Effector memory CD8-positive, alpha-beta T cell (primary cell): ENCODE measurements around the gene ACTR10.

Experiments
- ATAC-seq: fragments of 150-1000 bp; cut with Tn5 transposase; replicated peaks from 2 replicates; pipeline ENCODE4 v1.10.0; 2021; ENCODE audit warnings: mild to moderate bottlenecking, moderate library complexity
- DNase-seq, 3 experiments: peaks; one replicate each; pipeline ENCODE4 v3.0.0; 2021
- H3K27ac Mint-ChIP-seq, 2 donors: one replicate each; pipeline ENCODE4 v1.8.0; 2022; ENCODE audit warnings: mild to moderate bottlenecking in 2 of 2, mixed read lengths in 2 of 2, moderate library complexity in 2 of 2
- H3K27me3 Mint-ChIP-seq, 2 donors: one replicate each; pipeline ENCODE4 v1.8.0; 2022; ENCODE audit warnings: mixed read lengths in 2 of 2
- H3K36me3 Mint-ChIP-seq: one replicate; pipeline ENCODE4 v1.8.0; 2022; ENCODE audit warnings: mild to moderate bottlenecking, moderate library complexity, mixed read lengths; ENCODE audit not compliant: insufficient read depth
- H3K4me1 Mint-ChIP-seq, 2 donors: one replicate each; pipeline ENCODE4 v1.8.0; 2022; ENCODE audit warnings: low read depth in 2 of 2, mixed read lengths in 2 of 2
- H3K4me3 Mint-ChIP-seq, 2 donors: one replicate each; pipeline ENCODE4 v1.8.0; 2022; ENCODE audit warnings: mild to moderate bottlenecking in 2 of 2, mixed read lengths in 2 of 2, moderate library complexity in 2 of 2
- H3K9me3 Mint-ChIP-seq, 2 donors: one replicate each; pipeline ENCODE4 v1.8.0; 2022; ENCODE audit warnings: mixed read lengths in 2 of 2

The ACTR10 gene

GRCh38 chr14:58191763-58192601 lies 8.0 kb upstream of the ACTR10 start:
- DNase-seq = no peak
- no peak overlapping the region for H3K4me3 Mint-ChIP-seq
- peaks cover under 1% of the 10 kb centered on the region for H3K36me3 Mint-ChIP-seq
- no peak overlapping the region for H3K27ac Mint-ChIP-seq
- peaks cover 0 to 2% of the 10 kb centered on the region in 2 donors for H3K4me1 Mint-ChIP-seq
- no peaks in the 10 kb centered on the region for H3K9me3 Mint-ChIP-seq
- peaks cover 0 to 5% of the 10 kb centered on the region in 2 donors for H3K27me3 Mint-ChIP-seq
- no peak for ATAC-seq

GRCh38 chr14:58193542-58193941 lies 6.4 kb upstream of the ACTR10 start:
- DNase-seq = no peak

GRCh38 chr14:58196198-58196597 lies 3.8 kb upstream of the ACTR10 start:
- peak overlapping the region in 1 of 2 donors; percentile 29 for H3K27ac Mint-ChIP-seq
- H3K4me3 Mint-ChIP-seq = no peak overlapping the region
- H3K9me3 Mint-ChIP-seq = no peaks in the 10 kb centered on the region
- H3K4me1 Mint-ChIP-seq = peaks cover 29 to 31% of the 10 kb centered on the region in 2 donors
- DNase-seq (no peak), ATAC-seq (no peak)
- H3K36me3 Mint-ChIP-seq = peaks cover 31% of the 10 kb centered on the region
- no peaks in the 10 kb centered on the region for H3K27me3 Mint-ChIP-seq

More at GRCh38 chr14:58193542-58193941, 6.4 kb upstream of the ACTR10 start:
- peaks cover 11 to 12% of the 10 kb centered on the region in 2 donors for H3K4me1 Mint-ChIP-seq
- H3K4me3 Mint-ChIP-seq = no peak overlapping the region
- H3K9me3 Mint-ChIP-seq = no peaks in the 10 kb centered on the region
- peaks cover 14% of the 10 kb centered on the region for H3K36me3 Mint-ChIP-seq
- ATAC-seq = no peak
- H3K27me3 Mint-ChIP-seq = peaks cover 0 to 5% of the 10 kb centered on the region in 2 donors
- no peak overlapping the region for H3K27ac Mint-ChIP-seq

GRCh38 chr14:58198086-58198485 lies 1.9 kb upstream of the ACTR10 start:
- H3K27ac Mint-ChIP-seq = peak overlapping the region; percentile 29 to 72
- ATAC-seq = peak; percentile 29
- H3K4me1 Mint-ChIP-seq = peaks cover 33 to 37% of the 10 kb centered on the region in 2 donors
- no peaks in the 10 kb centered on the region for H3K27me3 Mint-ChIP-seq
- DNase-seq = peak; percentile 7 to 17 (median 12)
- peak overlapping the region; percentile 63 to 95 for H3K4me3 Mint-ChIP-seq
- peaks cover 35% of the 10 kb centered on the region for H3K36me3 Mint-ChIP-seq
- no peaks in the 10 kb centered on the region for H3K9me3 Mint-ChIP-seq

GRCh38 chr14:58200480-58200841 lies 512 bp downstream of the ACTR10 start:
- DNase-seq (no peak), ATAC-seq (peak; percentile 4)
- Mint-ChIP-seq H3K4me3 (peak overlapping the region; percentile 95 to 96), H3K36me3 (peaks cover 51% of the 10 kb centered on the region), H3K27ac (peak overlapping the region; percentile 98 to 99), H3K9me3 (no peaks in the 10 kb centered on the region), H3K27me3 (no peaks in the 10 kb centered on the region), H3K4me1 (peaks cover 33 to 37% of the 10 kb centered on the region in 2 donors)

- peak overlapping the region; percentile 98 to 99 for H3K27ac Mint-ChIP-seq
- H3K4me3 Mint-ChIP-seq = peak overlapping the region; percentile 95 to 96
- H3K36me3 Mint-ChIP-seq = peaks cover 52% of the 10 kb centered on the region
- ATAC-seq (no peak), DNase-seq (no peak)
- peaks cover 33 to 37% of the 10 kb centered on the region in 2 donors for H3K4me1 Mint-ChIP-seq
- H3K9me3 Mint-ChIP-seq = no peaks in the 10 kb centered on the region
- H3K27me3 Mint-ChIP-seq = no peaks in the 10 kb centered on the region
Observed at GRCh38 chr14:58200846-58201245, 897 bp downstream of the ACTR10 start.

GRCh38 chr14:58213176-58213575 lies 13.2 kb downstream of the ACTR10 start:
- Mint-ChIP-seq H3K36me3 (peaks cover 81% of the 10 kb centered on the region), H3K4me3 (no peak overlapping the region), H3K9me3 (no peaks in the 10 kb centered on the region), H3K27me3 (no peaks in the 10 kb centered on the region), H3K4me1 (no peaks in the 10 kb centered on the region), H3K27ac (no peak overlapping the region)
- no peak for ATAC-seq
- DNase-seq = no peak

- ATAC-seq (no peak), DNase-seq (no peak)
- no peak overlapping the region for H3K27ac Mint-ChIP-seq
- H3K9me3 Mint-ChIP-seq = no peaks in the 10 kb centered on the region
- H3K4me3 Mint-ChIP-seq = no peak overlapping the region
- peaks cover 71% of the 10 kb centered on the region for H3K36me3 Mint-ChIP-seq
- no peaks in the 10 kb centered on the region for H3K27me3 Mint-ChIP-seq
- no peaks in the 10 kb centered on the region for H3K4me1 Mint-ChIP-seq
Observed at GRCh38 chr14:58215191-58215914, 15.4 kb downstream of the ACTR10 start.

GRCh38 chr14:58216544-58216943 lies 16.6 kb downstream of the ACTR10 start:
- H3K27ac Mint-ChIP-seq = no peak overlapping the region
- no peak for DNase-seq

GRCh38 chr14:58227096-58227819 lies 27.3 kb downstream of the ACTR10 start:
- Mint-ChIP-seq H3K36me3 (peaks cover 45% of the 10 kb centered on the region), H3K9me3 (no peaks in the 10 kb centered on the region), H3K4me3 (no peak overlapping the region), H3K27me3 (no peaks in the 10 kb centered on the region), H3K27ac (no peak overlapping the region), H3K4me1 (no peaks in the 10 kb centered on the region)
- DNase-seq (no peak), ATAC-seq (no peak)

More at GRCh38 chr14:58216544-58216943, 16.6 kb downstream of the ACTR10 start:
- H3K4me3 Mint-ChIP-seq = no peak overlapping the region
- no peaks in the 10 kb centered on the region for H3K27me3 Mint-ChIP-seq
- no peaks in the 10 kb centered on the region for H3K9me3 Mint-ChIP-seq
- no peaks in the 10 kb centered on the region for H3K4me1 Mint-ChIP-seq
- H3K36me3 Mint-ChIP-seq = peaks cover 70% of the 10 kb centered on the region
- no peak for ATAC-seq

GRCh38 chr14:58238252-58239243 lies 38.6 kb downstream of the ACTR10 start:
- Mint-ChIP-seq H3K36me3 (peaks cover 11% of the 10 kb centered on the region), H3K9me3 (no peaks in the 10 kb centered on the region), H3K4me3 (no peak overlapping the region), H3K4me1 (peaks cover 2 to 5% of the 10 kb centered on the region in 2 donors), H3K27ac (no peak overlapping the region), H3K27me3 (no peaks in the 10 kb centered on the region)
- peak in 1 of 3 experiments; percentile 12 for DNase-seq
- ATAC-seq = peak; percentile 64
